ENCODE data around the gene KCNK10.

DNA sequence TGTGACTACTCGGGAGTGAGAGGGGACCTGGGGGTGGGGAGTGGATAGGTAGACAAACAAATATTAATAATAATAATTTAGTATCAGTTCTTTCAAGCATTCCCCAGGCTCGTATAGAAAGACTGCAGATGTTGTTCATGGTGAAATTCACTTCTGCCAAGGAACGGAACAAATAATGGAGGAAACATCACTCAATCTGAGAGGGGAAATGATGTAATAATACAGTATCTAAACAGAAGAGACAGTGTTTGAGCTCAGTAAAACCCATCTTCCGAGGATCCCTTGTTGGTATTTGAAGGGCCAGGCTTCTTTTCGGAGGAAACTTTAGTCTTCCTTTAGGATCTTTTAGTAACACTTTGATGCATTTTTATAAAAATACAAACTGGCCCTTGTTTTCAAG, 114.2 kb downstream of the KCNK10 start:
- no peak for TF ChIP-seq CTCF (conservative IDR thresholded peaks at IDR 0.05; ENCODE audit: low read depth, low read length)
- TF ChIP-seq EZH2 (IDR thresholded peaks at IDR 0.05; ENCODE audit: borderline replicate concordance, low read depth, low read length, poor library complexity, severe bottlenecking): no peak
